ENCODE data around the gene WDPCP. TPM values are rescaled to one million over a fixed set of nuclear protein-coding genes. Genes with fewer than 3 reads are reported as not detected.

The WDPCP gene
- total and polyA plus RNA-seq, 7 donors = 0.60 to 35.5 (median 14.0) TPM

DNA sequence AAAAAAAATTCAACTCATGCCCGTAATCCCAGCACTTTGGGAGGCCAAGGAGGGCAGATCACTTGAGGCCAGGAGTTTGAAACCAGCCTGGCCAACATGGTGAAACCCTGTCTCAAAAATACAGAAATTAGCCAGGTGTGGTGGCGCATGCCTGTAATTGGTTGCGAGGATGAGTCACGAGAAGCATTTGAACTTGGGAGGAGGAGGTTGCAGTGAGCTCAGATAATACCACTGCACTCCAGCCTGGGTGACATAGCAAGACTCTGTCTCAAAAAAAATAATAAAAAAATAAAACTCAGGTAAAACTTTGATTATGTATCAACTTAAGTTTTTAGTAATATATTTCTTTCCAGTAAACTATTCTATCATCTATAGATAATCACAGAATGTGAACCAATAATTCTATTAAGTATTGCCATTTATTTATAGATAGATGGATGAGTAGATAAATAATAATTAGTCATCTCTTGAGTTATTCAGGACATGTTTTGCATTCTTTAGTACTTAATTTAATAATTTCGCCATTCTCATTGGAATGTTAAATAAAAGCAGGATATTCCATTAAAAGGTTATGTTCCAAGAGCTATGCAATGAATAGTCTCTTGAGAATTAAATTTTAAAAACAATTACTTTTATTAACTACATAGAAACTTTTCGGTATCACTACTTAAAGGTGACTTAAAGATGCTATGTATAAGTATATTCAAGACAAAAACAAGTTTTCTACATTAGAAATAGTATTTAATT is 48.7 kb downstream of the WDPCP start:
- no peak for DNase-seq
- Histone ChIP-seq H3K4me3 (no peak overlapping the region), H3K36me3 (no peaks in the 10 kb centered on the region), H3K4me1 (no peaks in the 10 kb centered on the region), H3K27me3 (no peaks in the 10 kb centered on the region), H3K9me3 (no peaks in the 10 kb centered on the region), H3K27ac (no peak overlapping the region)
- no peak for TF ChIP-seq EP300 (IDR thresholded peaks at IDR 0.05)
- TF ChIP-seq, protein P1, sequence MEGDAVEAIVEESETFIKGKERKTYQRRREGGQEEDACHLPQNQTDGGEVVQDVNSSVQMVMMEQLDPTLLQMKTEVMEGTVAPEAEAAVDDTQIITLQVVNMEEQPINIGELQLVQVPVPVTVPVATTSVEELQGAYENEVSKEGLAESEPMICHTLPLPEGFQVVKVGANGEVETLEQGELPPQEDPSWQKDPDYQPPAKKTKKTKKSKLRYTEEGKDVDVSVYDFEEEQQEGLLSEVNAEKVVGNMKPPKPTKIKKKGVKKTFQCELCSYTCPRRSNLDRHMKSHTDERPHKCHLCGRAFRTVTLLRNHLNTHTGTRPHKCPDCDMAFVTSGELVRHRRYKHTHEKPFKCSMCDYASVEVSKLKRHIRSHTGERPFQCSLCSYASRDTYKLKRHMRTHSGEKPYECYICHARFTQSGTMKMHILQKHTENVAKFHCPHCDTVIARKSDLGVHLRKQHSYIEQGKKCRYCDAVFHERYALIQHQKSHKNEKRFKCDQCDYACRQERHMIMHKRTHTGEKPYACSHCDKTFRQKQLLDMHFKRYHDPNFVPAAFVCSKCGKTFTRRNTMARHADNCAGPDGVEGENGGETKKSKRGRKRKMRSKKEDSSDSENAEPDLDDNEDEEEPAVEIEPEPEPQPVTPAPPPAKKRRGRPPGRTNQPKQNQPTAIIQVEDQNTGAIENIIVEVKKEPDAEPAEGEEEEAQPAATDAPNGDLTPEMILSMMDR (IDR thresholded peaks at IDR 0.05) = no peak
- TF ChIP-seq POLR2AphosphoS5 (IDR thresholded peaks at IDR 0.05) = no peak
- no peak for TF ChIP-seq POLR2A (IDR thresholded peaks at IDR 0.05)
- WGBS, 2 donors = 96% methylated on average over 6 of the region's 6 CpGs
- intact Hi-C loops (cut with DNase I) = no loop called here

DNA sequence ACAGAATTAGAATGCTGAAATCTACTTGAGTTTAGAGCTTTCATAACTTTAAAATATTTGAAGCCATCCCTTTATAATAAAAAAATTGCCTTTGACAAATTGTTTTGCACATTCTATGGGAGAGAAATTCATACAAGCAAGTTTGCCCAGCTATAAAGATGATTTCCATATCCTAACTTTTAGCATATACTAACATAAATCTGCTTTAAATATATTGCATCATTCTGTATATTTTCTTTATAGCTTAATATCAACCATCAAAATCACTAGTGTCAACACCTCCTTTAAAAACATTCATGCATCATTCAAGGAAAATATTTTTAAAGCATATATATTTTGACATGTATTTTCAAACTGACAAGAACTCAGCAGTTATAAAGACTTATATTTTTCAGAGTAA is 49.9 kb downstream of the WDPCP start:
- H3K4me1 ChIP-seq = no peaks in the 10 kb centered on the region
- DNase-seq = no peak
- no peaks in the 10 kb centered on the region for H3K36me3 ChIP-seq
- H3K4me3 ChIP-seq = no peak overlapping the region
- H3K9me3 ChIP-seq = no peaks in the 10 kb centered on the region
- H3K27me3 ChIP-seq = no peaks in the 10 kb centered on the region
- intact Hi-C loops (cut with DNase I) = no loop called here
- TF ChIP-seq POLR2AphosphoS5 (IDR thresholded peaks at IDR 0.05) (no peak), POLR2A (IDR thresholded peaks at IDR 0.05) (no peak), EP300 (IDR thresholded peaks at IDR 0.05) (no peak)
- TF ChIP-seq, protein P1 (IDR thresholded peaks at IDR 0.05) = no peak
- no peak overlapping the region for H3K27ac ChIP-seq

DNA sequence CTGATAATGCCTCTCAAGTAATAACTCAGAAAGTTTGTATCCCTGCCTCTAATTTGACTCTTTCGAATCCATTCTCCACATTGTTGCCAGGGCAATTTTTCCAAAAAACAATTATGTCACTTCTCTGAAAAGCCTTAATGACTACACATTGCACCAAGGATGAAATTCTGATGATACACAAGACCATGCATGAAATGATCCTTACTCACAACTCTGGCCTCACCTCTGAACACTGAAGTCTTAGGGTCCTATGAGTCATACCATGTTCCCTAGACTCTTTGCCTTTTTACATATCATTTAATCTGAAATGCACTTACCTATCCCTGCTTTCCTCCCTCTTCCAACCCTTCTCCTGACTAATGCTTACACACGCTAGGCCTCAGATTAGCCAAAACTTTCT is 51.0 kb downstream of the WDPCP start:
- no peaks in the 10 kb centered on the region for H3K36me3 ChIP-seq
- H3K9me3 ChIP-seq = no peaks in the 10 kb centered on the region
- H3K27ac ChIP-seq = no peak overlapping the region
- H3K4me3 ChIP-seq = no peak overlapping the region
- DNase-seq = no peak
- WGBS, 2 donors = 93 to 97% methylated on average over 2 of the region's 2 CpGs
- no peaks in the 10 kb centered on the region for H3K27me3 ChIP-seq
- TF ChIP-seq EP300 (IDR thresholded peaks at IDR 0.05) (no peak), POLR2AphosphoS5 (IDR thresholded peaks at IDR 0.05) (no peak), POLR2A (IDR thresholded peaks at IDR 0.05) (no peak)
- TF ChIP-seq, protein P1 (IDR thresholded peaks at IDR 0.05) = no peak
- intact Hi-C loops (cut with DNase I) = no loop called here
- H3K4me1 ChIP-seq = no peaks in the 10 kb centered on the region

DNA sequence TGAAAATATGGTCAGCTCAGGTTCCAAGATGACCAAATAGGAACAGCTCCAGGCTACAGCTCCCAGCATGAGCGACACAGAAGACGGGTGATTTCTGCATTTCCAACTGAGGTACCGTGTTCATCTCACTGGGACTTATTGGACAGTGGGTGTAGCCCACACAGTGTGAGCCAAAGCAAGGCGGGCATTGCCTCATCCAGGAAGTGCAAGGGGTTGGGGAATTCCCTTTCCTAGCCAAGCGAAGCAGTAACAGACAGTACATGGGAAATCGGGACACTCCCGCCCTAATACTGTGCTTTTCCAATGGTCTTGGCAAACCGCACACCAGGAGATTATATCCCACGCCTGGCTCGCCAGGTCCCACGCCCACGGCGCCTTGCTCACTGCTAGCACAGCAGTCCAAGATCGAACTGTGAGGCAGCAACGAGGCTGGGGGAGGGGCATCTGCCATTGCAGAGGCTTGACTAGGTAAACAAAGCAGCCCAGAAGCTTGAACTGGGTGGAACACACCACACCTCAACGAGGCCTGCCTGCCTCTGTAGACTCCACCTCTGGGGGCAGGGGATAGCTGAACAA is 57.5 kb downstream of the WDPCP start:
- H3K27me3 ChIP-seq = no peaks in the 10 kb centered on the region
- H3K9me3 ChIP-seq = peaks cover 0 to 5% (median 0%) of the 10 kb centered on the region in 4 donors
- 84 to 91% methylated on average over 16 of the region's 16 CpGs for WGBS, 2 donors
- H3K36me3 ChIP-seq = no peaks in the 10 kb centered on the region
- no peak for DNase-seq
- no peak overlapping the region for H3K4me3 ChIP-seq
- intact Hi-C loops (cut with DNase I) = no loop called here
- no peak for TF ChIP-seq EP300 (IDR thresholded peaks at IDR 0.05)
- TF ChIP-seq POLR2A (IDR thresholded peaks at IDR 0.05) = no peak
- TF ChIP-seq, protein P1 (IDR thresholded peaks at IDR 0.05) = no peak
- TF ChIP-seq POLR2AphosphoS5 (IDR thresholded peaks at IDR 0.05) = no peak
- no peak overlapping the region for H3K27ac ChIP-seq
- no peaks in the 10 kb centered on the region for H3K4me1 ChIP-seq
